ENCODE data around the gene PRR14L.
A peak's percentile ranks its signal among the peaks of the same experiment; 100 is the strongest.
"Not testable (repeated sequence)": the region's sequence is repeated elsewhere in the genome, so short reads cannot be mapped to it uniquely, and the experiment has no call there.

PRR14L gene

DNA sequence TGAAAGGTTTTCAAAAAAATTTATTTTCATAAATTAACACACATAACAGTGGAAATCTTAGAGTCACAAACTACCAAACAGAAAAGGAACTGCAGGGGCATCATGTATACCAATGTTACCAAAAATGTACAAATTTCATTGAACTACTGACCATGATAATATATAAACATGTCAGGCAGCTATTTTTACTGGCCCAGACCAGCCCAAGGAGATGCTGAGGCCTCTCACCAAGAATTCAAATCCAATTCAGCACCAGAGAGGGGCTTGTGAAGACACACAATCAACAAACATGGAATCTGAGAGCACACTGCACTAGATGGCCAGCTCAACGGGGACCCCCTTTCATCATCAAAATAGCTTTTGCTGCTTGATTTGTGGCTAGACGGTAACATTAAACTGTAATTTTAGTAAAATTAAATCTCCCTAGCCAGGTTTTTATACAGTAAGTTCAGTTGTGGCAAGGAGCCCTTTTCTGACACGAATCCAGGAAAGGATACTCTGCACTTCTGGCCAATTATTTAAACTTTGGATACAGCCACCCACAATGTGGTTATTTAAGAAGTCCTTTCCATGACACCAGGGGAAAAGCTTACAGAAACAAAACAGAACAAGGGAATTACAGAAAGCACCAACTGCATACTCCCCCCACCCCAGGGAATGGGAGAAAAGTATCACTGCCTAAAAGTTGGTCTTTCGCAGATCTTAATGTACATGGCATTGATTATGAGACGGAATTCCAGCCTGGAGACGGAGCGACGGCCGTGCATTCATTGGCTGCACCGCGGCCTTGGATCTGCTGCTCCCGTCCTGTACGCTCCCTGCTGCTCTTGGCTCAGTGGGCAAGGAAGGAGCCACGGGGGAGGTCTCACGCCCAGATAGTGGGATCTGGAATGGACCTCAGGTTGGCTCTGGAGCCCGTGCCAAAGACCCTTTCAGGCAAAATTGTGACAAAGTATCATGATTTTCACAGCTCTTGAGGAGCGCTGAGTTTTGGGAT is 68.3 kb downstream of the PRR14L start:
- no peak for DNase-seq

DNA sequence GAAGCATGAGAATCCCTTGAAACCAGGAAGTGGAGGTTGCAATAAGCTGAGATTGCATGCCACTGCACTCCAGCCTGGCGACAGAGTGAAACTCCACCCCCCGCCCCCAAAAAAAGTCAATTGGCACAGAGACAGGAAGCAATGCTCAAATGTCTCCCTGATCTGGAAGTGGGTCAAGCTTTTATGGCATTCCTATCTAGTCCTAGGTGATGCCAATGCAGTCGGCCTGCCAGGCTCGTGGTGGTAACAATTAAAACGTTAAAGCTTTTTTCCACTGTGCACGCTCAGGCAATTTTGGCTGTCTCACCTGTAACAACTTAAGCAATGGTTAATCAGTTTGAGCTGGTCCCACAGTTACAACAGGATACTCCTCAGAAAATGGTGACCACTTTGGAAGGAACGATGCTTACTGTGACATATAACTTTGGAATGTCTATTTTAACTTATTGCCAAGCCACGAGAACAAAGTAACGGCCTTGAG is 69.0 kb downstream of the PRR14L start:
- DNase-seq, result no peak

GRCh38 chr22:31678748-31679147 is 71.2 kb downstream of the PRR14L start:
- DNase-seq, result no peak

DNA sequence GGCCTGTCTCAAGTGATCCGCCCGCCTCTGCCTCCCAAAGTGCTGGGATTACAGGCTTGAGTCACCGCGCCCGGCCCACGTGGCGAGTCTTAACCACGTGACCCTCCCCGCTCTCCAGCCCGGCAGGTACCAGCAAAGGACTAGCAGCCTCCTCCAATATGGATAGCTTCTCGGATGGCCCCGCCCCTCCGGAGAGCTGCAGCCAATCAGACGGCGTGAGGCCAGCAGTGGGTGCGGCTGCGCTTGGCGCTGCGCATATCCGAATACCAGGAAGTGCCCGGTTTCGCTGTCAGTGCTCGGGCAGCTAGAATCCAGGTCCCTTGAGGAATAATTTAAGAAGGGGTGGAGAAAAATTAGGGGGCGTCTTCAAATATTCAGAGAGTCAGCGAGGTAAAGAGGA is 73.2 kb downstream of the PRR14L start:
- peak; percentile 95 for DNase-seq

GRCh38 chr22:31674219-31674618 is 75.7 kb downstream of the PRR14L start:
- DNase-seq, result not testable (repeated sequence)

DNA sequence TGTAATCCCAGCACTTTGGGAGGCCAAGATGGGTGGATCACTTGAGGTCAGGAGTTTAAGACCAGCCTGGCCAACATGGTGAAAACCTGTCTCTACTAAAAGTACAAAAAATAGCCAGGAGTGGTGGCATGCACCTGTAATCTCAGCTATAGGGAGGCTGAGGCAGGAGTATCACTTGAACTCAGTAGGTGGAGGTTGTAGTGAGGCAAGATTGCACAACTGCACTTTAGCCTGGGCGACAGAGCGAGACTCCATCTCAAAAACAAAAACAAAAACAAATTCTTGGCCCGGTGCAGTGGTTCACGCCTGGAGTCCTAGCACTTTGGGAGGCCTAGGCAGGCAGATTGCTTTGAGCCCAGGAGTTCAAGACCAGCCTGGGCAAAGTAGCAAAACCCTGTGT is 81.1 kb downstream of the PRR14L start:
- DNase-seq, result not testable (repeated sequence)

DNA sequence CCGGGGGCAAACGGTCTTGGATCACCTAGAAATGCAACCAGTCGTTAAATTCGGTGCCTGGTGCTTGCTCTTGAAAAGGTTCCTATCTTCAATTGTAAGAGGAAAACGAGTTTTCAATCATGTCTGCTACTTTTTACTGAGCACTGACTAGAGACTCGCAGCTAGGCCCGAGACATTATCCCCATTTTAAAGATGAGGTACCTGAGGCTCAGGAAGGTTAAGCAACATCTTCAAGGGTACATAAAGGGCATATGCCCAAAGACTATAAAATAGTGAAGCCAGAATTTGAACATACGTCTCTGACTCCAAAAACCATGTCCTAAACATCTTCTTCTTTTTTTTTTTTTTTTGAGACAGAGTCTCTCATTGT is 87.3 kb downstream of the PRR14L start:
- no peak for DNase-seq

- DNase-seq, result peak; percentile 95
Observed at GRCh38 chr22:31661851-31662667, 87.9 kb downstream of the PRR14L start, which contains the start of gene PISD. Gene PISD, minus strand, starts transcription at chr22:31662215. Its CDS starts 7 bp downstream, at chr22:31662208.

GRCh38 chr22:31660860-31661341 is 89.0 kb downstream of the PRR14L start:
- not testable (repeated sequence) for DNase-seq

DNA sequence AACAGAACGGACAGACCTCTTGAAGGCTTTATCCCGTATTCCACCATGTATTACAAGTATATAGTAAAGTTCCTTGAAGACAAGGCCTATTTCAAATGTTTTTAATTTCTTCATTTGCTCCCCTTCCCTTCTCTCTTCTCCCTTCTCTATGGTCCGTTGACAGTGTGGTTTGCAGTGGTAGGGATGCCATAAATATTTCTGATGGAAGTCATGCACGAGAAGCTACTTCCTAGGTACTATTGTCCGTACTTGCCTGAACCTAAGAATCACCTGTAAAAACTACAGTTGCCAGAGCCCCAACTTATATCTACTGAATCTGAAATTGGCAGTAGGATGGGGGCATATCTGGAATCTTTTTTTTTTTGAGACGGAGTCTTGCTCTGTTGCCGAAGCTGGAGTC is 90.7 kb downstream of the PRR14L start:
- no peak for DNase-seq

DNA sequence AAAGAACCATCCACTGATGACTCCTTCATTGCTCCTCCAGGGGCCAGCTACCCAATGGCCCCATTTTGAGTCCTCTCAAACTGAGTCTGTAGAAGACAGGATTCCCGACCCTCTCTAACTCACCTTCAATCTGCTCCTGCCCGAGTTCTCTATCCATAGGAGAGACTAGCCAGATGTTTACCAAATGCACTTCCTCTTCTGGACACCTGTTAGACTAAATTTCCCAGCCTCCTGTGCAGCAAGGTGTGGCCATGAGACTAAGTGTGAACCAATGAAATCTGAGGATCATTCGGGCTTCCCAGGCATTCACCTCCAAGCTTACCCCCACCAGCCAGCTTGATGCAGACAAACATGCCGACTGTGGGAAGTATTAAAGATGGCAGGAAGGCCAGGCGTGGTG is 95.5 kb downstream of the PRR14L start:
- DNase-seq, result no peak

DNA sequence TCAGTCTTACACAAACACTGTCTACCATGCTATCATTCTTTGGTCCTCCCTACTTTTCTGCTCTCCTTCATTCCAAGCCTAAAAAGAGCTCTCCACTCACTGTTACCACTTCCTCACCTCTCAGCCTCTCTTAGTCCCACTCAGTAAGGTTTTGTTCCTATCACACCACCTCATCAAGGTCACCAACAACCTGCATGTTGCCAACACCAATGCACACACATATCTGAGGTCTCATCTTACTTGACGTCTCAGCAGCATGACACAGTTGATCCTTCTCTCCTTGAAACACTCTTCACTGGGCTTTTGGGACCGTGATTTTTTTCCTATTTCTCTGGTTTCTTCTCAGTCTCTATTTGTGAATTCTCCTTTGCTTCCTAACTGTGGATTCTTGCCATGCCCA is 96.0 kb downstream of the PRR14L start:
- no peak for DNase-seq

GRCh38 chr22:31652911-31653684 is 96.8 kb downstream of the PRR14L start:
- DNase-seq, result no peak

GRCh38 chr22:31652088-31652487 is 97.8 kb downstream of the PRR14L start:
- no peak for DNase-seq

DNA sequence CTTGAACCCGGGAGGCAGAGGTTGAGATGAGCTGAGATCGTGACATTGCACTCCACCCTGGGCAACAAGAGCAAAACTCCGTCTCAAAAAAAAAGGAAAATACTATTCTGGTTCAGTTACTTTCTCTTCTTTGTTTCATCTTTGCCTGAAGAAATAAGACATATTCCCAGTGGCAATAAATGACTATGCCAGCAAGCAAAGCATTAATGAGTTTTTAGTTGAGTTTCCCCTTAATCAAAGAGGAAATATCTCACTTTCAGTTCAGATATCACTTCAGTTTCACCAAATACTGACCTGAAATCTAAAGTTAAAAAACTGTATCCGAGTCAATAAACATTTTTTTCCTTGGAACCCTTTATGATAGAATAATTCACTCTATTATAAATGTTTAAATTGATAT is 98.3 kb downstream of the PRR14L start:
- no peak for DNase-seq

DNA sequence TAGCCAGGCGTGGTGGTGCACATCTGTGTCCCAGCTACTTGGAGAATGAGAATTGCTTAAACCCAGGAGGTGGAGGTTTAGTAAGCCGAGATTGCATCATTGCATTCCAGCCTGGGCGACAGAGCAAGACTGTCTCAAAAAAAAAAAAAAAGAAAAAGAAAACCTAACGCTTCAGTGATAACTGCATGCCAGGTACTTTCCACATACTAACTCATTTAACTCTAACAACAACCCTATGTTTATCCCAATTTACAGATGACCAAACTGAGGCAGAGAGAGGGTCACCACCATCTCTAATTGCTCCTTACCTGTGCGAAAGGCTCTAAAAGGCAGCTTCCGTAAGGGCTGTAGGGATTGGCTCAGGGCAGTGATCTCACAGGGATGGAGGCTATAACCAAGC is 99.5 kb downstream of the PRR14L start:
- no peak for DNase-seq

DNA sequence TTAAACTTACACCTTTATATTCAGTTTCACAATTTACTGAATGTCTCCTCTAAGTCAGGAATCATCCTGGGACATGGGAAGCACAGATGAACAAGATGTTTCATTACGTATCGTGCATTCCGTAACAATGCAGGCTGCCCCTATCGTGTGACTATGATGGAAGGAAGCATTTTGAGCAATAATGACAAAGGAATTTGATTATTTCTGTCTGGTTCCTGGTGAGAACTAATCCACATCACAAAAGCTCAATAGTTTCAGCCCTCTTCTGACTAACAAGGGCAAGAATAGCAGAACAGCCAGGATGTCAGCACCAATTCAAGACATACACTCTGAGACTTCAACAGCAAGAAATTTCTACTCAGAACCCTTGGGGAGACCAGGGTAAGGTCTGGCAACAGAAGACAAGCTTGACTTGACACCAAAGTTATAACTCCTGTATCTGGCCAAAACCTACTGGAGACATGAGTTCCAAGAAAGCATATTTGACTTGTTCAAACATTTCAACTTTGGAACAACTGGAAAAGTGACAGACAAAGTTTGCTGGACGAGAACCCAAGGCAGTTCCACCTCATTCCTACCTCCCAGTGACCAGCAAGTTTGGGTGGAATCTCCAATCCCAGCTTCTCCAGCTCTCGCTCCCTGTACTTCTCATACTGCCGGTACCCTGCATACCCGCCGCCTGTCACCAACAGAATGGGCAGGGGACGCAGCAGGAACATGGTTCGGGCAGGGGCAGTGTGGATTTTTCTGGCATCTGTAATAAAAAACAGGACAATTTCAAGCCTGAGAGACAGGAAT is 102.2 kb downstream of the PRR14L start:
- DNase-seq, result no peak

GRCh38 chr22:31647066-31647465 is 102.9 kb downstream of the PRR14L start:
- DNase-seq, result no peak

- DNase-seq, result no peak
Observed at GRCh38 chr22:31646186-31647019, 103.5 kb downstream of the PRR14L start.

DNA sequence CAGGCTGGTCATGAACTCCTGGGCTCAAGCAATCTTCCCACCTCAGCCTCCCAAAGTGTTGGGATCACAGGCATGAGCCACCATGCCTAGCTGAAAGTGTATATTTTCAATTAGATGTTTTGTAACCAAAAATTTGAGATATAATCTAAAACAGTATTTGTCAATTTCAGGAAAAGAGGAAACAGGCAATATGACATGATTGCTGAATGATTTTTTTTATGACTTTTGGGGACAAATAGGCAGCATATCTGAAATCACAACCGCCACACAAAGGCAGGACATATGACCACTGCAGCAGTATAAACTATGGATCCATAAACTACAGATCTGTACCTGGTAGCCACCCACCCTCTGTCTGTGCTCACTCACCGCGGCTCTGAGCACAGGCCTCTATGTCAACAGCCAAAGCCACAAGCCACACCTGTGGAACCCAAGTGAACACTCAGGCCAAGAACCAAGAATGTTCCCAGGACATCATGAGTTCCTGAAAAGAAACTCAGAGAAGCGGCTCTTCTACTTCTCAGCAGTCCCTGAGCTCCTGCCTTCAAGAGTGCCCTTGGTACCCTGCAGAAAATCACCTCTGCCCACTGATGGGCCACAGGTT is 110.4 kb downstream of the PRR14L start:
- no peak for DNase-seq
